ENCODE data around the gene SORBS2. TPM values are rescaled to one million over a fixed set of nuclear protein-coding genes. Genes with fewer than 3 reads are reported as not detected.

The SORBS2 gene
- total and polyA plus RNA-seq, 2 of the 4 experiments (the other 2 are of a cell fraction): 0.18 TPM; not detected in 1

DNA sequence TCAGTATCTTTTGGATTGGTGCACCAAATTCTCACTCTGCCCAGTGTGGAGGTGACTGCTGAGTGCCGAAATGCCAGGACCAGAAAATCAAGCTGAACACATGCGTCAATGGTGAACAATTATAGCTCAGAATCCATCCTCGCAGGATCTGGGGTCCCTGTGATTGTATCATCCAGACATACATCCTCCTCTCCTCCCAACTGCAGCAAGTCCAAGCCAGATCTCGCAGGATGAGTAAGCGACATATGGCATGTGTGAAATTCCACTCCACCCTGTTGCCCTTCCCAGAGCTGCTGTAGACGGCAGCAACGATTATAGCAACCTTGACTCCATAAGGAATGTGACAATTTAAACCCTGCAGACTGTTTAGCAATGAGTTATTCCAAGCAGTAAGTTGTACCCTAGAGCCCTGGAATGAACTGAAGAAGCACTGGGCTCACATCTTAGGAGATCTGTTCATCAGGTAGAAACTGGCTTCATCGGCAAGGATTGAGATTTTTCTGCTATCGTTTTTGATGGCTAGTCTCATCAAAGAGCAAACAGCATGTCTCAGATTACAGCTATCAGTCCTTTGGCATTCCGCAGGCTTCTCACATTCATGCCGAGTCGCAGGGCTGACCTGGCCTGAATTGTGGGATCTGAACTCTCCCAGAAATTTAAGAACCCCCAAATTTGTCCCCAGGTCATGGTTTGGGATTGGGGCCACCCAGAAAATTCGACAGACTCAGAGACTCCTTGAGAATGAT is 35.5 kb upstream of the SORBS2 start:
- DNase-seq: peak; percentile 73
- Histone ChIP-seq H3K23ac (ENCODE audit: low read depth, low read length) (no peak overlapping the region), H2AK9ac (replicated peaks; ENCODE audit: low read depth, low read length, poor library complexity) (no peak overlapping the region), H3K79me1 (ENCODE audit: low read depth in 1 of 2, low read length in 2 of 2) (no peaks in the 10 kb centered on the region), H4K5ac (ENCODE audit: low read depth, low read length) (no peak overlapping the region), H4K20me1 (ENCODE audit: insufficient read depth, low read length) (no peaks in the 10 kb centered on the region), H3K4me2 (ENCODE audit: low read depth, low read length) (peak overlapping the region; percentile 4), H4K91ac (ENCODE audit: insufficient read depth, low read depth, low read length) (no peak overlapping the region), H3K18ac (ENCODE audit: low read depth, low read length) (no peak overlapping the region), H2BK20ac (ENCODE audit: low read depth, low read length) (no peak overlapping the region), H3K27ac (ENCODE audit: insufficient read depth, low read length) (no peak overlapping the region), H2AFZ (replicated peaks; ENCODE audit: low read length, poor library complexity) (peak overlapping the region; percentile 48), H3K27me3 (ENCODE audit: control insufficient read depth, insufficient read depth, low read length) (peaks cover 2% of the 10 kb centered on the region; the same call in 1 of the 2 replicates), H3K9me3 (ENCODE audit: control insufficient read depth, insufficient read depth, low read length) (peaks cover 4% of the 10 kb centered on the region), H2BK15ac (ENCODE audit: low read depth, low read length) (no peak overlapping the region), H4K8ac (ENCODE audit: low read depth in 2 of 2, low read length in 2 of 2) (no peak overlapping the region), H3K9ac (ENCODE audit: low read depth, low read length) (no peak overlapping the region), H3K56ac (ENCODE audit: extremely low read depth, insufficient read depth, low read length) (no peak overlapping the region), H3K4me3 (ENCODE audit: insufficient read depth, low read depth, low read length) (no peak overlapping the region), H2BK120ac (ENCODE audit: low read depth, low read length) (0 out of 2 replicates have a peak overlapping the region, but pooled peaks have one; percentile 26), H3K4ac (ENCODE audit: low read depth, low read length) (no peak overlapping the region), H2AK5ac (ENCODE audit: low read depth, low read length) (0 out of 2 replicates have a peak overlapping the region, but pooled peaks have one; percentile 6), H2BK5ac (ENCODE audit: low read depth, low read length, poor library complexity, severe bottlenecking) (no peak overlapping the region), H3K14ac (replicated peaks; ENCODE audit: low read depth, low read length) (no peak overlapping the region), H3K36me3 (ENCODE audit: control insufficient read depth, insufficient read depth, low read length) (no peaks in the 10 kb centered on the region), H3K4me1 (ENCODE audit: control insufficient read depth, insufficient read depth, low read length) (peaks cover 4% of the 10 kb centered on the region), H3K9me1 (ENCODE audit: insufficient read depth, low read length) (no peaks in the 10 kb centered on the region)
- in situ Hi-C loops (cut with MboI; ENCODE audit: low sequenced_read_pairs) (no loop called here), intact Hi-C loops (cut with micrococcal nuclease) (no loop called here), dilution Hi-C loops (cut with HindIII; ENCODE audit: low sequenced_read_pairs, unreplicated experiment) (no loop called here)
- ChIA-PET POLR2A (ENCODE audit: unreplicated experiment) (no interaction called here), CTCF (no interaction called here)
- ATAC-seq (ENCODE audit: low read depth): peak; percentile 96
- 6% methylated on average over 2 of the region's 13 CpGs; no CpG with 5 or more reads in 1 of the 2 experiments for WGBS, 2 experiments (ENCODE audit: extremely low coverage in 2 of 2, insufficient read length in 1 of 2)
- TF ChIP-seq FOS (IDR thresholded peaks at IDR 0.05; ENCODE audit: low read depth, low read length): no peak
- no peak for TF ChIP-seq CHD1 (IDR thresholded peaks at IDR 0.05; ENCODE audit: low read depth, low read length)
- TF ChIP-seq RFX5 (IDR thresholded peaks at IDR 0.05; ENCODE audit: low read depth, low read length): no peak
- TF ChIP-seq RAD21 (IDR thresholded peaks at IDR 0.05; ENCODE audit: low read length): no peak
- TF ChIP-seq ELK1 (IDR thresholded peaks at IDR 0.05; ENCODE audit: borderline replicate concordance, low read depth, low read length): no peak
- peak; percentile 7; the same call in 1 of the 2 replicates for TF ChIP-seq BHLHE40 (IDR thresholded peaks at IDR 0.05; ENCODE audit: low read depth, low read length)
- no peak for TF ChIP-seq CEBPB (IDR thresholded peaks at IDR 0.05; ENCODE audit: low read depth, low read length)
- BruUV-seq (replicated peaks): no TSS peak

Data from IMR-90 (cell line).